ENCODE data around the gene DNAJA4.

Gene DNAJA4

DNA sequence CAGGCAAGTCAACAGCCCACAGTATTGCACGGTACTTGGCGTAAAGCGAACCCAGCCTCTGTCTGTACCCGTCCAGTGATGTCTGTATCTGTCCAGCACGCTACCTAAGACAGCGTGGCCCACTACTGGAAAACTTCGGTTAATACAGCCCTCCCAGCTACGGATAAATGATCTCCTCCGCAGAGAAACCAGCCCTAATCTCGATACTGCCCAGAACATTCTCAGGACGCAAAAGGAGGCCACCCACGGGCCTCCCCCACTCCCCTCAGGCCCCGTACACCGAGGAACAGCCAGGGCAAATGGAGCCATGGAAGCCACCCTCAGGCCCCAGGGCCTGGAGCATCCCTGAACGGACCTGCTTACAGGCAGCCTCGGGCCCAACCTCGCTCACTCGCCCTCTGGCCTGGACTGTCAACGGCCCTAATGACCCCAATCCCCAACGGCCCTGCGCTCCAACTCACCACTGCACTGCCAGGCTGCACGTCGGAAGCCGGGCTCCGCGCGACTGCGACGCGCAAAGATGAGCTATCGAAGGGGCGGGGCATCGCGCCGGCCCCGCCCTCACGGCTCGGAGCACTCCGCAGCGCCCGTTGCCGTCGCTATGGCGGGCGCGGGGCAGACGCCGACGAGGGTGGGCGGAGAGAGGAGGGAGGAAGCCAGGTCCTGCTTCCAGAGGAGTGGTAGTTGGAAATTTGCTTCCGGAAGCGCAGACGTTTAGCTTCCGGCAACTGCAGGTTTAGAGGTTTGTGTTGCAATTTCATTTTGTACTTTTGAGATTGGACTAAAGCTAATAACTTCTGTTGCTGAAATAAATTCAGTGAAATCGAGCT, 35.0 kb downstream of the DNAJA4 start, which contains the start of gene SKIC8 (continued):
- TF ChIP-seq, protein P1, sequence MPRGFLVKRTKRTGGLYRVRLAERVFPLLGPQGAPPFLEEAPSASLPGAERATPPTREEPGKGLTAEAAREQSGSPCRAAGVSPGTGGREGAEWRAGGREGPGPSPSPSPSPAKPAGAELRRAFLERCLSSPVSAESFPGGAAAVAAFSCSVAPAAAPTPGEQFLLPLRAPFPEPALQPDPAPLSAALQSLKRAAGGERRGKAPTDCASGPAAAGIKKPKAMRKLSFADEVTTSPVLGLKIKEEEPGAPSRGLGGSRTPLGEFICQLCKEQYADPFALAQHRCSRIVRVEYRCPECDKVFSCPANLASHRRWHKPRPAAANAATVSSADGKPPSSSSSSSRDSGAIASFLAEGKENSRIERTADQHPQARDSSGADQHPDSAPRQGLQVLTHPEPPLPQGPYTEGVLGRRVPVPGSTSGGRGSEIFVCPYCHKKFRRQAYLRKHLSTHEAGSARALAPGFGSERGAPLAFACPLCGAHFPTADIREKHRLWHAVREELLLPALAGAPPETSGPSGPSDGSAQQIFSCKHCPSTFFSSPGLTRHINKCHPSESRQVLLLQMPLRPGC (tag by site-specific recombination; IDR thresholded peaks at IDR 0.05), result no peak
- TF ChIP-seq ZNF266 (tag by site-specific recombination; IDR thresholded peaks at IDR 0.05; ENCODE audit: low read depth) (no peak), GLIS2 (tag by site-specific recombination; IDR thresholded peaks at IDR 0.05) (peak; percentile 27; the same call in 1 of the 2 replicates), ZNF571 (tag by site-specific recombination; IDR thresholded peaks at IDR 0.05) (no peak), KLF8 (tag by site-specific recombination; IDR thresholded peaks at IDR 0.05) (peak; percentile 71; the same call in 1 of the 2 replicates), ZNF366 (tag by site-specific recombination; conservative IDR thresholded peaks at IDR 0.05) (0 out of 2 replicates have a peak, but pooled peaks have one; percentile 28), ZNF133 (tag by site-specific recombination; IDR thresholded peaks at IDR 0.05) (no peak), ZNF560 (tag by site-specific recombination; IDR thresholded peaks at IDR 0.05; ENCODE audit: borderline replicate concordance) (no peak), ZNF174 (tag by site-specific recombination; IDR thresholded peaks at IDR 0.05) (no peak), ZFP69B (tag by site-specific recombination; IDR thresholded peaks at IDR 0.05) (no peak), SP7 (tag by site-specific recombination; IDR thresholded peaks at IDR 0.05) (peak; percentile 71), ZFP3 (tag by site-specific recombination; IDR thresholded peaks at IDR 0.05; ENCODE audit: low read depth) (no peak), SP2 (tag by site-specific recombination; IDR thresholded peaks at IDR 0.05) (peak; percentile 97), ZNF501 (tag by site-specific recombination; IDR thresholded peaks at IDR 0.05) (peak; percentile 85), ZFHX2 (tag by site-specific recombination; conservative IDR thresholded peaks at IDR 0.05) (peak; percentile 69), ZNF169 (tag by site-specific recombination; IDR thresholded peaks at IDR 0.05) (no peak), ZNF19 (tag by site-specific recombination; IDR thresholded peaks at IDR 0.05; ENCODE audit: low read depth) (no peak), ZNF777 (tag by site-specific recombination; IDR thresholded peaks at IDR 0.05; ENCODE audit: borderline replicate concordance) (peak; percentile 90)
- TF ChIP-seq, protein P2, sequence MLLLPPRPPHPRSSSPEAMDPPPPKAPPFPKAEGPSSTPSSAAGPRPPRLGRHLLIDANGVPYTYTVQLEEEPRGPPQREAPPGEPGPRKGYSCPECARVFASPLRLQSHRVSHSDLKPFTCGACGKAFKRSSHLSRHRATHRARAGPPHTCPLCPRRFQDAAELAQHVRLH (tag by site-specific recombination; IDR thresholded peaks at IDR 0.05), result 0 out of 2 replicates have a peak, but pooled peaks have one; percentile 28
- TF ChIP-seq, protein P3, sequence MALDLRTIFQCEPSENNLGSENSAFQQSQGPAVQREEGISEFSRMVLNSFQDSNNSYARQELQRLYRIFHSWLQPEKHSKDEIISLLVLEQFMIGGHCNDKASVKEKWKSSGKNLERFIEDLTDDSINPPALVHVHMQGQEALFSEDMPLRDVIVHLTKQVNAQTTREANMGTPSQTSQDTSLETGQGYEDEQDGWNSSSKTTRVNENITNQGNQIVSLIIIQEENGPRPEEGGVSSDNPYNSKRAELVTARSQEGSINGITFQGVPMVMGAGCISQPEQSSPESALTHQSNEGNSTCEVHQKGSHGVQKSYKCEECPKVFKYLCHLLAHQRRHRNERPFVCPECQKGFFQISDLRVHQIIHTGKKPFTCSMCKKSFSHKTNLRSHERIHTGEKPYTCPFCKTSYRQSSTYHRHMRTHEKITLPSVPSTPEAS (tag by site-specific recombination; IDR thresholded peaks at IDR 0.05), result no peak
- TF ChIP-seq, protein P4, sequence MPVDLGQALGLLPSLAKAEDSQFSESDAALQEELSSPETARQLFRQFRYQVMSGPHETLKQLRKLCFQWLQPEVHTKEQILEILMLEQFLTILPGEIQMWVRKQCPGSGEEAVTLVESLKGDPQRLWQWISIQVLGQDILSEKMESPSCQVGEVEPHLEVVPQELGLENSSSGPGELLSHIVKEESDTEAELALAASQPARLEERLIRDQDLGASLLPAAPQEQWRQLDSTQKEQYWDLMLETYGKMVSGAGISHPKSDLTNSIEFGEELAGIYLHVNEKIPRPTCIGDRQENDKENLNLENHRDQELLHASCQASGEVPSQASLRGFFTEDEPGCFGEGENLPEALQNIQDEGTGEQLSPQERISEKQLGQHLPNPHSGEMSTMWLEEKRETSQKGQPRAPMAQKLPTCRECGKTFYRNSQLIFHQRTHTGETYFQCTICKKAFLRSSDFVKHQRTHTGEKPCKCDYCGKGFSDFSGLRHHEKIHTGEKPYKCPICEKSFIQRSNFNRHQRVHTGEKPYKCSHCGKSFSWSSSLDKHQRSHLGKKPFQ (tag by site-specific recombination; IDR thresholded peaks at IDR 0.05), result no peak
- TF ChIP-seq, protein P5, sequence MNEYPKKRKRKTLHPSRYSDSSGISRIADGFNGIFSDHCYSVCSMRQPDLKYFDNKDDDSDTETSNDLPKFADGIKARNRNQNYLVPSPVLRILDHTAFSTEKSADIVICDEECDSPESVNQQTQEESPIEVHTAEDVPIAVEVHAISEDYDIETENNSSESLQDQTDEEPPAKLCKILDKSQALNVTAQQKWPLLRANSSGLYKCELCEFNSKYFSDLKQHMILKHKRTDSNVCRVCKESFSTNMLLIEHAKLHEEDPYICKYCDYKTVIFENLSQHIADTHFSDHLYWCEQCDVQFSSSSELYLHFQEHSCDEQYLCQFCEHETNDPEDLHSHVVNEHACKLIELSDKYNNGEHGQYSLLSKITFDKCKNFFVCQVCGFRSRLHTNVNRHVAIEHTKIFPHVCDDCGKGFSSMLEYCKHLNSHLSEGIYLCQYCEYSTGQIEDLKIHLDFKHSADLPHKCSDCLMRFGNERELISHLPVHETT (tag by site-specific recombination; IDR thresholded peaks at IDR 0.05), result peak; percentile 33; the same call in 1 of the 2 replicates
- TF ChIP-seq, protein P6, sequence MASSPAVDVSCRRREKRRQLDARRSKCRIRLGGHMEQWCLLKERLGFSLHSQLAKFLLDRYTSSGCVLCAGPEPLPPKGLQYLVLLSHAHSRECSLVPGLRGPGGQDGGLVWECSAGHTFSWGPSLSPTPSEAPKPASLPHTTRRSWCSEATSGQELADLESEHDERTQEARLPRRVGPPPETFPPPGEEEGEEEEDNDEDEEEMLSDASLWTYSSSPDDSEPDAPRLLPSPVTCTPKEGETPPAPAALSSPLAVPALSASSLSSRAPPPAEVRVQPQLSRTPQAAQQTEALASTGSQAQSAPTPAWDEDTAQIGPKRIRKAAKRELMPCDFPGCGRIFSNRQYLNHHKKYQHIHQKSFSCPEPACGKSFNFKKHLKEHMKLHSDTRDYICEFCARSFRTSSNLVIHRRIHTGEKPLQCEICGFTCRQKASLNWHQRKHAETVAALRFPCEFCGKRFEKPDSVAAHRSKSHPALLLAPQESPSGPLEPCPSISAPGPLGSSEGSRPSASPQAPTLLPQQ (tag by site-specific recombination; IDR thresholded peaks at IDR 0.05), result peak; percentile 59; the same call in 1 of the 2 replicates
- TF ChIP-seq, protein P7, sequence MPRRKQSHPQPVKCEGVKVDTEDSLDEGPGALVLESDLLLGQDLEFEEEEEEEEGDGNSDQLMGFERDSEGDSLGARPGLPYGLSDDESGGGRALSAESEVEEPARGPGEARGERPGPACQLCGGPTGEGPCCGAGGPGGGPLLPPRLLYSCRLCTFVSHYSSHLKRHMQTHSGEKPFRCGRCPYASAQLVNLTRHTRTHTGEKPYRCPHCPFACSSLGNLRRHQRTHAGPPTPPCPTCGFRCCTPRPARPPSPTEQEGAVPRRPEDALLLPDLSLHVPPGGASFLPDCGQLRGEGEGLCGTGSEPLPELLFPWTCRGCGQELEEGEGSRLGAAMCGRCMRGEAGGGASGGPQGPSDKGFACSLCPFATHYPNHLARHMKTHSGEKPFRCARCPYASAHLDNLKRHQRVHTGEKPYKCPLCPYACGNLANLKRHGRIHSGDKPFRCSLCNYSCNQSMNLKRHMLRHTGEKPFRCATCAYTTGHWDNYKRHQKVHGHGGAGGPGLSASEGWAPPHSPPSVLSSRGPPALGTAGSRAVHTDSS (tag by site-specific recombination; IDR thresholded peaks at IDR 0.05), result no peak
- TF ChIP-seq, protein P8, sequence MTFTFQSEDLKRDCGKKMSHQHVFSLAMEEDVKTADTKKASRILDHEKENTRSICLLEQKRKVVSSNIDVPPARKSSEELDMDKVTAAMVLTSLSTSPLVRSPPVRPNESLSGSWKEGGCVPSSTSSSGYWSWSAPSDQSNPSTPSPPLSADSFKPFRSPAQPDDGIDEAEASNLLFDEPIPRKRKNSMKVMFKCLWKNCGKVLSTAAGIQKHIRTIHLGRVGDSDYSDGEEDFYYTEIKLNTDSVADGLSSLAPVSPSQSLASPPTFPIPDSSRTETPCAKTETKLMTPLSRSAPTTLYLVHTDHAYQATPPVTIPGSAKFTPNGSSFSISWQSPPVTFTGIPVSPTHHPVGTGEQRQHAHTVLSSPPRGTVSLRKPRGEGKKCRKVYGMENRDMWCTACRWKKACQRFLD (tag by site-specific recombination; IDR thresholded peaks at IDR 0.05), result peak; percentile 72
- TF ChIP-seq, protein P9, sequence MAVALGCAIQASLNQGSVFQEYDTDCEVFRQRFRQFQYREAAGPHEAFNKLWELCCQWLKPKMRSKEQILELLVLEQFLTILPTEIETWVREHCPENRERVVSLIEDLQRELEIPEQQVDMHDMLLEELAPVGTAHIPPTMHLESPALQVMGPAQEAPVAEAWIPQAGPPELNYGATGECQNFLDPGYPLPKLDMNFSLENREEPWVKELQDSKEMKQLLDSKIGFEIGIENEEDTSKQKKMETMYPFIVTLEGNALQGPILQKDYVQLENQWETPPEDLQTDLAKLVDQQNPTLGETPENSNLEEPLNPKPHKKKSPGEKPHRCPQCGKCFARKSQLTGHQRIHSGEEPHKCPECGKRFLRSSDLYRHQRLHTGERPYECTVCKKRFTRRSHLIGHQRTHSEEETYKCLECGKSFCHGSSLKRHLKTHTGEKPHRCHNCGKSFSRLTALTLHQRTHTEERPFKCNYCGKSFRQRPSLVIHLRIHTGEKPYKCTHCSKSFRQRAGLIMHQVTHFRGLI (tag by site-specific recombination; IDR thresholded peaks at IDR 0.05), result no peak

Measured in HEK293 (cell line).